ENCODE measurements around the gene LMBR1.

The LMBR1 gene

DNA sequence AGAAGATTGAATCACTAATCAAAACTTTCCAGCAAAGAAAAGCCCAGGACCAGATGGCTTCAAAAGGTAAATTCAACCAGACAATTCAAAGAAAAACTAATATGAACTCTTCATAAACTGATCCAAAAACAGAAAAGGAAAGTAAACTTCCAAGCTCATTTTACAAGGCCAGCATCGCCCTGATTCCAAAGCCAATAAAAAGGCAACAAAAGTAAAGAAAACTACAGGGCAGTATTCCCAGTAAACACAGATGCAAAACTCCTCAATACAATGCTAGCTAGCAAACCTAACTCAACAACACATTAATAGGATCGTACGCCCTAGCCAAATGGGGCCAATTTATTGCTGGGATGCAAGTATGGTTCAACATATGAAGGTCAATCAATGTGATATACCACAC, 199.4 kb downstream of the LMBR1 start:
- DNase-seq (ENCODE audit: low read depth, low spot score): no peak

DNA sequence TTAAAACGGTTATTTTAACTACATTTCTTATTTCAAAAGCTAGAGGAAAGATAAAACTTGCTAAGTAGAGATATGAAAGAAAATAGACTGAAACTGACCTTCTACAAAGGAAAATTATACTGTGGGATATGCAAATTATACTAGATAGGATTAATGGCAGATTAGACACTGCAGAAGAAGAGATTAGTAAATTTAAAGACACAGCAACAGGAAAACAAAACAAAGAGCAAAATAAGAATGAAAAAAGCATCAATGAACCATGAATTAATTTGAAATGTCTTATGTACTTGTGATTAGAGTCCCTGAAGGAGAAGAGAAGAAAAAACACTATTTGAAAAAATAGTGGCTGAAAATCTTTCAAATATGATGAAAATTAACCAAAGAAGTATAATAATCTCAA, 200.1 kb downstream of the LMBR1 start:
- no peak for DNase-seq (ENCODE audit: low read depth, low spot score)

DNA sequence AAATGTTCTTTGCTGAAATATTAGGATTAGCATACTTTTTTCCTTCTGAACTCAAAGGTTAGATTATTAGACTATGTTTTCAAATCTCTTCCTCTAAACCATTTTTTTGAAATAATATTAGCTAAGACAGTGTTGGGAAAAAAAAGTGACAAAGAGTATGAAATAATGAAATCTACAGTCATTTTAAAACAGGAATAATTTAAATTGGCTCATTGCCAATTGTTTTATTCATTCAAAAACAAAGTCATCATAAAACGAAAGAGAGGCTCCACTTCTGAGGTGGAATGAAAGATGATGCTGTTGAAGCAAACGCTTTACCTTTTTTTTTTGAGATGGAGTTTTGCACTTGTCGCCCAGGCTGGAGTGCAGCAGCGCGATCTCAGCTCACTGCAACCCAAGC, 201.2 kb downstream of the LMBR1 start:
- no peak for DNase-seq (ENCODE audit: low read depth, low spot score)

DNA sequence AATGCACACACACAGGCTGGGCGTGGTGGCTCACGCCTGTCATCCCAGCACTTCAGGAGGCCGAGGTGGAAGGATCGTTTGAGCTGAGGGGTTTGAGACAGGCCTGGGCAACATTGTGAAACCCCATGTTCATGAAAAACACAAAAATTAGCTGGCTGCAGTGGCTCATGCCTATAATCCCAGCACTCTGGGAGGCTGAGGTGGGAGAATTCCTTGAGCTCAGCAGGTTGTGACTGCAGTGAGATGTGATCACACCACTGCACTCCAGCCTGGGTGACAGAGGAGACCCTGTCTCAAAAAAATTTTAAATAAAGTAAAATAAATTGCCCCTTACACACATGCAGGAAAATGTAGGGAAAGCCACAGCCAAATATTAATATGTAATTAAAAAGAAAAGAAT, 208.3 kb downstream of the LMBR1 start:
- DNase-seq (ENCODE audit: low read depth, low spot score): no peak

DNA sequence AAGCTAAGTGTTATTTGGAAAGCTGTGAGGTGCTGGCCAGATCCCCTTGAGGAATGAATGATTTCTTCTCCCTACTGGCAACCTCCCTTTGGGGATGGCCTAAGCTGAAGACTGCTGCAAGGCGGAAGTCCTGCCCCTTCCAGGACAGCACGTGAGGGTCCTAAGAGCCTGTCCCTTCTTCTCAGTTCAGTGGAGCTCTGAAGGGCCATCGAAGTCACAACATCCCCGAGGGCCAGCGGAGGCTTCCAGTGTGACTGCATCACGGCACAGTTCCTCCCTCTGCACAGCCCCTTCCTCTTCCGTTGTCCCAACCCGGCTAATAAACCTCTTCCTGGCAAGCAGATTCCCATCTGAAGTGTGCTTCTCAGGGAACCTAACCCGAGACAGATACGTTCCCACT, 208.7 kb downstream of the LMBR1 start:
- no peak for DNase-seq (ENCODE audit: low read depth, low spot score)

GRCh38 chr7:156682928-156683327, 210.1 kb downstream of the LMBR1 start:
- no peak for DNase-seq (ENCODE audit: low read depth, low spot score)

GRCh38 chr7:156680281-156680680, 212.7 kb downstream of the LMBR1 start:
- no peak for DNase-seq (ENCODE audit: low read depth, low spot score)

DNA sequence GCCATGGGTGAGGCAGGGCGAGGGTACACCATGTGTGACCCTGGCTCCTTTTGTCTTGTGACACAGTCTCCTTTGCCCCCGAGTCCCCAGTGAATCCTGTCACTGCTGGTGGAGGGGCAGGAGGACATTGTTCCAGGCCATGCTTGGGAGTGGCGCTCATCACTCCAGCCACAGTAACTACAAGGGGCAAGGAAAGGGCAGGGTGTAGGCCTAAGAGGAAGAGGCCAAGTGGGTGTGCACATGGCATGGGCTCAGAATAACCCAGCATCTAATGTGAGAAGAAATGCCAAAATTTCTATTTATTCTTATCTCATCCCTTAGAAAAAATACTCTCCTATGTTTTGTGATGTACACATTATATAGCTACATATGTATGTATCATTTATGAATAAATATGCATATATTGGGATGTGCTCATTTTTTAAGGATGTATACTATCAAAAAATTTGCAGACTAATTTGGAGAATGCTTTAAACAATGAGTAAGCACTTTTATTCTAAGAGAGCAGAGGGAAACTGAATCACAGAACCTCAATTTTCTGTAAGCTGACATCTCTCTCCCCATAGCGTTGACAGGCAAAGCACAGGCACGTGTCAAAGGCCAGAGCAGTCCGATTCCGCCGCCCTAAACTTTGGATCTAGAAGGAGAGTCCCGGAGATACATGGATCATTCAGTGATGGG, 215.5 kb downstream of the LMBR1 start:
- DNase-seq (ENCODE audit: low read depth, low spot score): no peak

DNA sequence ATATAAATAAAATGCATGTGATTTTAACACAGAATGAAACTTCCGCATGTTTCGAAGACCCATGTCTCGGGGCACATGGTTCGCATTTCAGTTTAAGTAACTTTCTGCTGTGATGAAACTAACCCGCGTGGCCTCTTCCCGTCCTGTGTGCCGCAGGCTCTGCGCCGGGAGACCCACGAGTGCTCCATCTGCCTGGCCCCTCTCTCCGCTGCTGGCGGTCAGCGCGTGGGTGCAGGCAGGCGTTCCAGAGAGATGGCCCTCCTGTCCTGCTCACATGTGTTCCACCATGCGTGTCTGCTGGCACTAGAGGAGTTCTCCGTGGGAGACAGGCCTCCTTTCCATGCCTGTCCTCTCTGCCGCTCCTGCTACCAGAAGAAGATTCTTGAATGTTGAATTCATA, 216.7 kb downstream of the LMBR1 start:
- no peak for DNase-seq (ENCODE audit: low read depth, low spot score)

DNA sequence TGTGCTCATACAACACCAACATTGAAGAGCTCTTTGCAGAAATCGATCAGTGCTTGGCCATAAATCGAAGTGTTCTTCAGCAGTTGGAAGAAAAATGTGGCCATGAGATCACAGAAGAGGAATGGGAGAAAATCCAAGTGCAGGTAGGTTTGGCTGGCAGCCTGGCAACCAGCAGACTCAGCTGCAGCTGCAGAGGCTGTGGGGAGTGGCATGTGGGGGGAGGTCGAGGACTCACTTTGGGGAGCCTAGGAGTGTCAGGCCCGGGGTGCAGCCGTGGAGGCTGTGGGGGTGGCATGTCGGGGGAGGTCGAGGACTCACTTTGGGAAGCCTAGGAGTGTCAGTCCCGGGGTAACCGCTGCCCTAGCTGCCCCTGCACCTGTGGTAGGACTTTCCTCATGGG, 217.3 kb downstream of the LMBR1 start:
- no peak for DNase-seq (ENCODE audit: low read depth, low spot score)

DNA sequence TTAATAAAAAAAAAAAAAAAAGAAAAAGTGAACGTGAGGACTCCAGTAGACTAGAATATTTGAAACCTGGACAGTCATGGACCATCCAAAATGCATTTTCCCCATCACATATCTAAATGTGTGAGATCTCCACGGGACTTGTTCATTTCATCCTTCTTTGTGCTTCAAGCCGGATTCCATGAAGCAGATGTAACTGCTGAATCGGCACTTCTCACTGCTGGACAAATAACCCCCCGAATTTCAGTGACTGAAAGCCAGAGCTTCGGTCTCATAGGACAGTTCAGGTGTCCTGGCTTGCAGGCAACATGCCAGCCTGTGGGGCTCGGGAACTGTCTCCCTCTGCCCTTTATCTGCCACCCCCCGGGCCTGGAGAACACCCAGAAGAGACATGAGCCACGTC, 219.1 kb downstream of the LMBR1 start:
- no peak for DNase-seq (ENCODE audit: low read depth, low spot score)

GRCh38 chr7:156673454-156673853, 219.5 kb downstream of the LMBR1 start:
- no peak for DNase-seq (ENCODE audit: low read depth, low spot score)

- no peak for DNase-seq (ENCODE audit: low read depth, low spot score)
Observed at GRCh38 chr7:156669035-156669828, 223.8 kb downstream of the LMBR1 start.

GRCh38 chr7:156668130-156668741, 224.7 kb downstream of the LMBR1 start:
- no peak for DNase-seq (ENCODE audit: low read depth, low spot score)

- no peak for DNase-seq (ENCODE audit: low read depth, low spot score)
Observed at GRCh38 chr7:156667110-156667426, 225.9 kb downstream of the LMBR1 start.

DNA sequence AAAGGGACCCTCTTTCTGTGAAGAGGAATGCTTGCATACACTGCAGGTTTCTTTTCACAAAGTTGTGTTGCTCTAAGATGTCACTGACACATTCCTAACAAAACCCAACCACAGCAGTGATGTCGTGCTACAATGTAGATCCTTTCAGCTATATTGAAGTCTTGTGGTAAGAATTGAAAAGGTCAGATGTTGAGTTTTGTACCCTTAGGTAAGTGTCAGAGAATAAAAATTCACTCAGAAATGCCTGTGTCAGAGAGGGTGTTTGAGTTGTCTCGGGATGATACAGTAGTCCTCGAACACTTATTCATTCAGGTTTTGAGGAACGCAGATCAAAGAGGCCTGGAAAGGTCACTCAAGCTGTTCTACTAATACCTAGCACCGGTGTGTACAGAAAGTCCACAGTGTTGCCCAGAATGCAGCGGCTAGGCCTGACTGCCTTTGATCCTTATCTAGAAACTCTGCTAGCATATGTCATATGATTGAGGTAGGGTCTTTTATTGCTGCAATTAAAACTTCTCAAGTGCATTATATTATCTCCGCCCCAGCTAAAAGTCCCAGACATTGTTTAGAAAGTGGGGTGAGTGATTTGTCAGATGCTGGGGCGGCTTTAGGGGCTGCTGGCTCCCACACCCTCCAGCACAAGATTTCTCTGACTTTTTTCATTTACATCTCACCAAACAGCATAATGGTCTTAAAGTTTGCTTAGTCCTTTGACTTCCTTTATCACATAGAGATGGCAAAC, 226.4 kb downstream of the LMBR1 start:
- DNase-seq (ENCODE audit: low read depth, low spot score): no peak

DNA sequence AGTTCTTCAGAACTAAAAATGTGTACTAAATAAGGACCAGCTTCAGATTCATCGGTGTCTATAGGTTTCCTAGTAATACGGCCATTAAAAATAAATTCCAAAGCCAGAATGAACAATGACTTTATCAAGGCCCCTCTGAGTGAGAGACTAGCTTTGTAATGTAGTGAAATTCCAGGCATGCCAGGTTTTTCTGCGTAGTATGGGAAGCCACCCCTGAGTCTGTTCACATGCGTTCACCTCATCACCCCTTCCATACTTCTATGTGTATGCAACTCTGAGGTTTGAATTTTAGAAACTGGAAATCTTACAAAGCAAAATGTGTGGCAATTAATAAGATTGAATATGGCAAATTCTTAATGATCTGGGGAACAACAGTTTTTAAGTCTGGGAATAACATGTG, 227.9 kb downstream of the LMBR1 start:
- DNase-seq (ENCODE audit: low read depth, low spot score): no peak

DNA sequence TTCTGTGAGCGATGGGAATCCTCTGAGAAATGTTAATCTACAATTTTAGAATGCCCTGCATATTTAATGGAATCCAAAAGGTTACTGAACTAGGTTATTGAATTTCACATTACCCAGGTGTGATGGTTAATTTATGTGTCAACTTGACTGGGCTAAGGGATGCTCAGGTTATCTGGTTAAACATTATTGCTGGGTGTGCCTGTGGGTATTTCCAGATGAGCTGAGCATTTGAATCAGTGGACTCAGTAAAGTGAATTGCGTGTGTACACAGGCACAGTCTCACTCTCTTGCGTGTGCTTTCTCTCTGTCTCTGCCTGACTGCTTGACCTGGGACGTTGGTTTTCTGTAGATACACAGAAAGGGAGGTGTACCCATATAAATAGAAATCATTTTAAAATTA, 230.7 kb downstream of the LMBR1 start:
- no peak for DNase-seq (ENCODE audit: low read depth, low spot score)

DNA sequence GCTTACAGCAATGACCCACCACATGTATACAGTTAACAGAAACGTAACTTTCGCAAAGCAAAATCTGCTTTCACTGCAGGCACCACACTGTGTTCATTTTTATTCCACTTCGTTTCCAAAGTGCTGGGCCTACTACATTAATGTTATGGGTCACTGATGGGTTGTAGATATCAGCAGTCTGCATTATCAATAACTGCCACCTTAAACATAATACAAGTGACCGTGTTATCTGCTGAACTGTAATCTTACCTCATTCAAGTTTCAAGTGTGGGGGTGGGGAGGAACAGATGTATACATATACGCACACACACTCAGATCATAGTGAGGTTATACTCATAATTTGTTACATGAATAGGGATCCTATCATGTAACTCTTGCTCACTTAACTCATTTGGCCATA, 231.3 kb downstream of the LMBR1 start:
- no peak for DNase-seq (ENCODE audit: low read depth, low spot score)

DNA sequence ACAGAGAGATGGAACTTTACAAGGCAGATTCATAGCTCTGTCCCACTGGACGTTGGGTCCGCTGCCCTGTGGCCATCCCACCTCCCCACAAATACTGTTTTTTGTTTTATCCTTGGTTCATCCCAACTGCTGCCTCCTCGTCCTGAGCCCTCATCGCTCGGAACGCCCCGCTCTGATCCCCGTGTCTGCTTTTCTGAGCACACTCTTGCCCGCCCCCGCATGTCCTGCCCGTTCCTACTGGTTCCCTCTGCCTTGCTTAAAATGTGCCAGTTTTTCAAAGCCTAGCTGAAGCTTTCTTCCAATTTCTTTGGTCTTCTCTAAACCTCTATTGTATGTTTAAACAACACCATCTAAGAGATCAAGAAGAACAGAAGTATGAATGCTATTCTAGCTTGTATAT, 233.0 kb downstream of the LMBR1 start:
- DNase-seq (ENCODE audit: low read depth, low spot score): no peak

GRCh38 chr7:156659203-156659602, 233.8 kb downstream of the LMBR1 start:
- DNase-seq (ENCODE audit: low read depth, low spot score): no peak

- no peak for DNase-seq (ENCODE audit: low read depth, low spot score)
Observed at GRCh38 chr7:156657681-156658080, 235.3 kb downstream of the LMBR1 start.
